Mesothelial cell of epicardium (in vitro differentiated cells): ENCODE measurements around the gene PGRMC1. TPM values are rescaled to one million over a fixed set of nuclear protein-coding genes. Genes with fewer than 3 reads are reported as not detected.
"Not testable (repeated sequence)": the region's sequence is repeated elsewhere in the genome, so short reads cannot be mapped to it uniquely, and the experiment has no call there.

Experiments
- DNase-seq, 2 experiments: peaks; one replicate each; pipeline ENCODE4 v3.0.0; 2021; ENCODE audit warnings: low spot score in 2 of 2; ENCODE audit not compliant: unreplicated experiment in 2 of 2
- H3K27ac Mint-ChIP-seq: 2 replicates; pipeline ENCODE4 v1.8.0; 2021; ENCODE audit warnings: mixed read lengths
- H3K27me3 Mint-ChIP-seq: 2 replicates; pipeline ENCODE4 v1.8.0; 2021; ENCODE audit warnings: low read depth, mixed read lengths
- H3K36me3 Mint-ChIP-seq: 2 replicates; pipeline ENCODE4 v1.8.0; 2021; ENCODE audit warnings: mixed read lengths
- H3K4me1 Mint-ChIP-seq: 2 replicates; pipeline ENCODE4 v1.8.0; 2021; ENCODE audit warnings: mixed read lengths
- H3K4me3 Mint-ChIP-seq: 2 replicates; pipeline ENCODE4 v1.8.0; 2021; ENCODE audit warnings: mild to moderate bottlenecking, moderate library complexity, mixed read lengths
- H3K9me3 Mint-ChIP-seq: 2 replicates; pipeline ENCODE4 v1.8.0; 2021; ENCODE audit warnings: mixed read lengths
- total RNA-seq: library from RNA; stranded (reverse); gene quantifications from 3 replicates; pipeline ENCODE4 v1.2.1, GENCODE V29; 2021
- TF ChIP-seq, protein P1 (sequence below): fragments of 200-600 bp; sonication (generic); IDR thresholded peaks from one replicate; pipeline ENCODE4 v1.5.0; 2021; ENCODE audit warnings: antibody characterized with exemption; ENCODE audit not compliant: unreplicated experiment

Gene PGRMC1
- total RNA-seq, 1 donor from 2014 or later, result 137 TPM

DNA sequence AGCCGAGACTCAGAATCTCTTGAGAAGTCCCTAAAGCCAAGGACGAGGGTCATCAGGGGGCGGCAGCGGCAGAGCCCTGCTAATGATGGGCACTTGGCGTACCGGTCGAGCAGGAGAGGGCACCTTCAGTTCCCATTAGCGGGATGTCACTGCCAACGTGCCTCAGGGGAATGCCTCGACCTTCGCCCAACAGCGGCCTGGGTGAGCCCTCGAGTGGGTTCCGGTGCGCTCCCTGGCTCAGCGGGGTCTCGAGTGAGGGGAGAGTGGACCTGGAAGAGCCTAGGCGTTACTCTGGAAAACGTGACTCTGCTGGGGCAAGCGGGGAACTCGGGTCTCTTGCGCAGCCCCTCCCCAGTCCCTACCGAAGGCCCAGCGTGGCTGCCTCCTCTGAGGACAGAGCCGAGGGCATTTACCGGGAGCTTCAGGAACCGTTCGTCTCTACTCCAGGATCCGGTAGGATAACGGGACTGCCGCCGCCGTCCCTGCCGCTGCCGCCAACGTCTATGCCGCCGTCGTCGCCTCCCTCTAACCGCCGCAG is 36.9 kb downstream of the PGRMC1 start:
- Mint-ChIP-seq H3K27me3 (no peaks in the 10 kb centered on the region), H3K36me3 (no peaks in the 10 kb centered on the region), H3K4me3 (no peak overlapping the region), H3K4me1 (no peaks in the 10 kb centered on the region), H3K9me3 (peaks cover 17% of the 10 kb centered on the region), H3K27ac (no peak overlapping the region)
- TF ChIP-seq, protein P1, sequence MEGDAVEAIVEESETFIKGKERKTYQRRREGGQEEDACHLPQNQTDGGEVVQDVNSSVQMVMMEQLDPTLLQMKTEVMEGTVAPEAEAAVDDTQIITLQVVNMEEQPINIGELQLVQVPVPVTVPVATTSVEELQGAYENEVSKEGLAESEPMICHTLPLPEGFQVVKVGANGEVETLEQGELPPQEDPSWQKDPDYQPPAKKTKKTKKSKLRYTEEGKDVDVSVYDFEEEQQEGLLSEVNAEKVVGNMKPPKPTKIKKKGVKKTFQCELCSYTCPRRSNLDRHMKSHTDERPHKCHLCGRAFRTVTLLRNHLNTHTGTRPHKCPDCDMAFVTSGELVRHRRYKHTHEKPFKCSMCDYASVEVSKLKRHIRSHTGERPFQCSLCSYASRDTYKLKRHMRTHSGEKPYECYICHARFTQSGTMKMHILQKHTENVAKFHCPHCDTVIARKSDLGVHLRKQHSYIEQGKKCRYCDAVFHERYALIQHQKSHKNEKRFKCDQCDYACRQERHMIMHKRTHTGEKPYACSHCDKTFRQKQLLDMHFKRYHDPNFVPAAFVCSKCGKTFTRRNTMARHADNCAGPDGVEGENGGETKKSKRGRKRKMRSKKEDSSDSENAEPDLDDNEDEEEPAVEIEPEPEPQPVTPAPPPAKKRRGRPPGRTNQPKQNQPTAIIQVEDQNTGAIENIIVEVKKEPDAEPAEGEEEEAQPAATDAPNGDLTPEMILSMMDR, result no peak
- no peak for DNase-seq

DNA sequence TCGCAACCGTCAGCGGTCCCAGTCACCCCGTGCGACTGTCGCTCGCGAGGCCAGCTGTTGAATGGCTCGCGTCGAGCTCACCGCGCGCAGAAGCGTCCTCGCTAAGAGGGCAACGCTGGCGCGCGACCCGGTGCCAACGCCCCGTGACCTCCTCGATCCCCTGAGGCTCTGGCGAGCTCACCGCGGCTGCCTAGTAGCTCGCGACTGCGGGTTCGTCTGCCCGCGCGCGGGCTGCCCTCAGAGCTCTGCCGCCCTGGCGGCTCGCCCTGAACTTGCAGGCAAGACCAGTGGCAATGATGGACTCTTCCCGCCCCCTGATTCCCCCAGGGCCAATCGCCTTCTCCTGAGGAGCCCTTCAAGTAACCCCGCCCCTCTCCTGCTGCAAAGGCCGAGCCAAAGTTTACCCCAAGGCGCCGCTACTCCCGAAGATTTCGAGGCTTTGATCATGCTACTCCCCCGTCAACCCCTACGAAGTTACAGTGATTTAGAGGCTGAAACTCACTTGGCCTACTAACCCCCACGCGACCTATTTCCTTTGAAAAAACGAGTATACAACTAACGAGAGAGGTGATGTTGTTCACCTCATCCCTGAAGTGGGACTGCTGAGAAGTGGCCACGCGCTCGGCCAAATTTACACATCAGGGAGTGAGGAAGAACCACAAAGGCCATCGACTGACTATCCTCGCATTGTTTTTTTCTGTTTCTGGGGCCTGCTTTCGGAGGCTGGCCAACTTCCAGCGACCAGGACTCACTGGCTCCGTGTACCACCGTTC is 37.5 kb downstream of the PGRMC1 start:
- DNase-seq, result no peak
- Mint-ChIP-seq H3K9me3 (peaks cover 14% of the 10 kb centered on the region), H3K27me3 (no peaks in the 10 kb centered on the region), H3K27ac (no peak overlapping the region), H3K4me3 (no peak overlapping the region), H3K36me3 (no peaks in the 10 kb centered on the region), H3K4me1 (no peaks in the 10 kb centered on the region)
- TF ChIP-seq, protein P1, result no peak

DNA sequence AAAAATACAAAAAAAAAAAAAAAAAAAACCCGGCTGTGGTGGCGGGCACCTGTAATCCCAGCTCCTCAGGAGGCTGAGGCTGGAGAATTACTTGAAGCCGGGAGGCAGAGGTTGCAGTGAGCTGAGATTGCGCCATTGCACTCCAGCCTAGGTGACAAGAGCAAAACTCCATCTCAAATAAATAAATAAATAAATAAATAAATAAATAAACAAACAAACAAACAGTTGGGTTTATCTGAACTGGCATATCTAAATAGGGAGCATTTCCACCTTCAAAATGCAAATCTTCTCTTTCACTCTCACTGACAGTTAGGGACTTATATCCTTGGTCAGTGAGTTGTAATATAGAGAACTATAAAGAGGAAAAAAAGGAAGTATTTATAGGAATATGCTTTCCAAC is 46.3 kb downstream of the PGRMC1 start:
- H3K36me3 Mint-ChIP-seq, H3K27ac Mint-ChIP-seq, H3K4me1 Mint-ChIP-seq, H3K27me3 Mint-ChIP-seq, H3K4me3 Mint-ChIP-seq, DNase-seq: not testable (repeated sequence)
- peaks cover 12% of the 10 kb centered on the region for H3K9me3 Mint-ChIP-seq

DNA sequence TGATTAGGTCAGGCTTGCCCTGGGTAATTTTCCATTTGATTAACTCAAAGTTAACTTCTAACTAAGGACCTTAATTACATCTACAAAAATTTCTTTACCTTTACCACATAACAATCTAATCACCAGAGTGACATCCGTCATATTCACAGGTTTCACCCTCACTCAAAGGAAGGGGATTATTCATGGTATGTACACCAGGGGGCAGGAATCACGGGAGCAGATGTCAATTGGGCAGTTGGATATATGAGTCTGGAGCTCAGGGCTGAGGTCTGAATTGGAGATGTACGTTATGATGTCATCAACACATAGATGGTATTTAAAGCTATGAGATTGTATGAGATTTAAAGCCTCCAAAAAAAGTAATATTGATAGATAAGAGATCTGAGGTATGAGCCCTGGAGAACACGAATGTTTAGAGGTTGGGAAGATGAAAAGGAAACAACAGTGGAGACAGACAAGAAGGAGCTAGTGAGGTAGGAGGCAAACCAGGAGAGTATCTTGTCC is 52.9 kb downstream of the PGRMC1 start:
- peaks cover 5% of the 10 kb centered on the region for H3K4me1 Mint-ChIP-seq
- no peaks in the 10 kb centered on the region for H3K27me3 Mint-ChIP-seq
- peaks cover 26% of the 10 kb centered on the region for H3K9me3 Mint-ChIP-seq
- H3K27ac Mint-ChIP-seq, result no peak overlapping the region
- no peaks in the 10 kb centered on the region for H3K36me3 Mint-ChIP-seq
- no peak for DNase-seq
- TF ChIP-seq, protein P1, result no peak
- no peak overlapping the region for H3K4me3 Mint-ChIP-seq

DNA sequence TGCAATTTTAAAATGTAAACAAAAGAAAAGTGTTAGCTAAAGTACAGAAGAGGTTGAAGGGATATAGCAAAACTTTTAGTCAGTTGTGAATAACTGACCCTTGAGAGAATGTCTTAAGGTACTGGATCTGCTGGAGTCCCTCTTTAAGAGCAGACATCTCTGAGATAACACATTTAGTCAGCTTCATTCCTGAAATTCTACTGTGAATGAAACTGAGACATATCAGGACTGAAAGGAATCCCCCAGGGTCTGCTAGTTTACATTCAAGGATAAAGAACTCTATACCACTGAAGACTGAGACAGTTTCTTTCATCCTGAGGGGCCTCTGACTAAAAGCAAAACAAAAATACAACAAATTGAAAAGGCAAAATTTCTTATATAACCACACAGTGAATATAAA is 54.4 kb downstream of the PGRMC1 start:
- no peaks in the 10 kb centered on the region for H3K36me3 Mint-ChIP-seq
- peaks cover 22% of the 10 kb centered on the region for H3K9me3 Mint-ChIP-seq
- peaks cover 5% of the 10 kb centered on the region for H3K4me1 Mint-ChIP-seq
- H3K4me3 Mint-ChIP-seq, result no peak overlapping the region
- H3K27ac Mint-ChIP-seq, result no peak overlapping the region
- H3K27me3 Mint-ChIP-seq, result no peaks in the 10 kb centered on the region
- DNase-seq, result no peak
- TF ChIP-seq, protein P1, result no peak

DNA sequence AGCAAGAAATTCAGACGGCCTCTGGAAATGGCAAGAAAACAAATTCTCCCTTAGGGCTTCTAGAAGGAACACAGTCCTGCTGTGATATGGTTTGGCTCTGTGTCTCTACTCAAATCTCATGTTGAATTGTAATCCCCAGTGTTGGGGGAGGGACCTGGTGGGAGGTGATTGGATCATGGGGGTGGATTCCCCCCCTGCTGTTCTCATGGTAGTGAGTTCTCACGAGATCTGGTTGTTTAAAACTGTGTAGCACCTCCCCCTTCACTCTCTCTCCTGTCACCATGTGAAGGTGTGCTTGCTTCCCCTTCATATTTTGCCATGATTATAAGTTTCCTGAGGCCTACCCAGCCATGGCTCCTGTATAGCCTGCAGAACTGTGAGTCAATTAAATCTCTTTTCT is 55.2 kb downstream of the PGRMC1 start:
- peaks cover 27% of the 10 kb centered on the region for H3K9me3 Mint-ChIP-seq
- not testable (repeated sequence) for H3K27ac Mint-ChIP-seq

More for the DNA sequence above, 55.2 kb downstream of the PGRMC1 start:
- not testable (repeated sequence) for DNase-seq, H3K4me1 Mint-ChIP-seq, H3K4me3 Mint-ChIP-seq, H3K36me3 Mint-ChIP-seq, H3K27me3 Mint-ChIP-seq
